CD4-positive, alpha-beta T cell treated with Interleukin-15 for 4 hours (primary cell): Measurements from ENCODE around the gene EDNRB.
"Not testable (repeated sequence)": the region's sequence is repeated elsewhere in the genome, so short reads cannot be mapped to it uniquely, and the experiment has no call there.

ENCODE experiments used
- DNase-seq: peaks from one replicate; pipeline ENCODE4 v3.0.0-alpha.2; 2020; ENCODE audit warnings: low spot score

Gene EDNRB

GRCh38 chr13:77918391-77919245, at the start of gene EDNRB:
Gene EDNRB, minus strand, starts transcription at chr13:77918831. Its CDS starts 258 bp downstream, at chr13:77918573.
- no peak for DNase-seq

GRCh38 chr13:77966671-77967070, 48.0 kb upstream of the EDNRB start:
- no peak for DNase-seq

- no peak for DNase-seq
Measured at GRCh38 chr13:77952737-77953136, 34.1 kb upstream of the EDNRB start.

GRCh38 chr13:77952276-77952675, 33.6 kb upstream of the EDNRB start:
- DNase-seq: no peak

GRCh38 chr13:77946522-77946921, 27.9 kb upstream of the EDNRB start:
- DNase-seq: no peak

GRCh38 chr13:77935063-77935462, 16.4 kb upstream of the EDNRB start:
- not testable (repeated sequence) for DNase-seq

GRCh38 chr13:77930430-77930829, 11.8 kb upstream of the EDNRB start:
- no peak for DNase-seq

- no peak for DNase-seq
Measured at GRCh38 chr13:77928909-77929308, 10.3 kb upstream of the EDNRB start.

- no peak for DNase-seq
Measured at GRCh38 chr13:77925616-77926015, 7.0 kb upstream of the EDNRB start.

- DNase-seq: no peak
Measured at GRCh38 chr13:77919921-77920294, 1.3 kb upstream of the EDNRB start.

GRCh38 chr13:77919246-77919920, 752 bp upstream of the EDNRB start:
- DNase-seq: no peak

GRCh38 chr13:77916488-77916887, 2.1 kb downstream of the EDNRB start:
- no peak for DNase-seq

- no peak for DNase-seq
Measured at GRCh38 chr13:77915686-77916085, 2.9 kb downstream of the EDNRB start.

GRCh38 chr13:77913003-77913402, 5.6 kb downstream of the EDNRB start:
- DNase-seq: no peak

GRCh38 chr13:77911751-77912150, 6.9 kb downstream of the EDNRB start:
- DNase-seq: no peak

GRCh38 chr13:77909827-77910226, 8.8 kb downstream of the EDNRB start:
- DNase-seq: no peak

- DNase-seq: no peak
Measured at GRCh38 chr13:77908531-77908930, 10.1 kb downstream of the EDNRB start.

- DNase-seq: no peak
Measured at GRCh38 chr13:77907666-77908341, 10.8 kb downstream of the EDNRB start.

GRCh38 chr13:77904031-77904430, 14.6 kb downstream of the EDNRB start:
- no peak for DNase-seq

- no peak for DNase-seq
Measured at GRCh38 chr13:77903435-77903834, 15.2 kb downstream of the EDNRB start.

GRCh38 chr13:77902319-77902963, 16.2 kb downstream of the EDNRB start:
- no peak for DNase-seq

- no peak for DNase-seq
Measured at GRCh38 chr13:77898097-77898496, 20.5 kb downstream of the EDNRB start.
